Esophagus squamous epithelium (tissue), 5 donors: ENCODE measurements around the gene SLC6A13. TPM values are rescaled to one million over a fixed set of nuclear protein-coding genes. Genes with fewer than 3 reads are reported as not detected.

Experiments used
- DNase-seq: peaks from one replicate; lab custom pipeline; 2025; lab: John Stamatoyannopoulos, UW
- H3K27ac ChIP-seq, 4 donors: fragments of 200-600 bp; sonication (generic); one replicate each; pipeline ENCODE4 v1.5.1; 2016 to 2019; ENCODE audit warnings: mild to moderate bottlenecking in 1 of 4
- H3K27me3 ChIP-seq, 4 donors: fragments of 200-600 bp; sonication (generic); 1 replicate in 3 of 4; 2 replicates in 1 of 4; pipeline versions ENCODE4 v1.5.1 to v1.6.0; 2017 to 2021; ENCODE audit warnings: antibody characterized with exemption in 1 of 4
- H3K36me3 ChIP-seq, 3 donors: fragments of 200-600 bp; sonication (generic); one replicate each; pipeline ENCODE4 v1.5.1; 2016 to 2019
- H3K4me1 ChIP-seq, 3 donors: fragments of 200-600 bp; sonication (generic); one replicate each; pipeline ENCODE4 v1.5.1; 2017 to 2019
- H3K4me3 ChIP-seq, 4 donors: fragments of 200-600 bp; sonication (generic); 1 replicate in 3 of 4; 2 replicates in 1 of 4; pipeline ENCODE4 v1.5.1; 2016 to 2019; ENCODE audit warnings: mild to moderate bottlenecking in 2 of 4, moderate library complexity in 1 of 4
- H3K9me3 ChIP-seq, 3 donors: fragments of 200-600 bp; sonication (generic); one replicate each; pipeline ENCODE4 v1.5.1; 2016 to 2019
- CTCF ChIP-seq, 6 experiments: fragments of 450-650 bp in 4 of 6; fragments of 200-600 bp in 2 of 6; sonication (generic) in 2 of 6; IDR thresholded peaks; one replicate each; pipeline ENCODE4 v1.5.1; 2016 to 2019; ENCODE audit warnings: antibody characterized with exemption in 6 of 6, mild to moderate bottlenecking in 4 of 6, moderate library complexity in 4 of 6
- POLR2A ChIP-seq, 4 donors: fragments of 450-650 bp; IDR thresholded peaks; one replicate each; pipeline ENCODE4 v1.6.1; 2017; ENCODE audit warnings: antibody characterized with exemption in 4 of 4, mild to moderate bottlenecking in 4 of 4, moderate library complexity in 3 of 4
- WGBS, 2 donors: methylation state at CpG; one replicate each; pipeline ENCODE4 v1.1.5; 2018; 5-methylcytosine and 5-hydroxymethylcytosine counted together
- intact Hi-C: fragments of 100-400 bp; cut with DNase I; formaldehyde crosslinking; loops from one replicate; pipeline ENCODE4 v1.15.0; 2022
- total RNA-seq, 4 donors: library from RNA; depleted of rRNA; stranded (reverse); fragments of >200 nt; gene quantifications; one replicate each; pipeline ENCODE4 v1.1.0, GENCODE V29; 2016
- donor health status: DM: yes; HTN: yes; CAD: no.

SLC6A13 gene
- total RNA-seq, 4 donors from 2014 or later: not detected

GRCh38 chr12:180445-180844, 82.2 kb downstream of the SLC6A13 start:
- Histone ChIP-seq H3K27me3 (peaks cover 0 to 41% (median 0%) of the 10 kb centered on the region in 4 donors), H3K9me3 (no peaks in the 10 kb centered on the region), H3K4me1 (peaks cover 13 to 50% (median 16%) of the 10 kb centered on the region in 3 donors), H3K36me3 (no peaks in the 10 kb centered on the region), H3K27ac (peak overlapping the region in 1 of 4 donors; percentile 29), H3K4me3 (no peak overlapping the region)
- intact Hi-C loops: no loop called here
- WGBS, 2 donors: 60 to 73% methylated on average over 3 to 7 of the region's 8 CpGs
- TF ChIP-seq POLR2A (IDR thresholded peaks at IDR 0.05): no peak
- no peak for TF ChIP-seq CTCF (IDR thresholded peaks at IDR 0.05)
- no peak for DNase-seq

DNA sequence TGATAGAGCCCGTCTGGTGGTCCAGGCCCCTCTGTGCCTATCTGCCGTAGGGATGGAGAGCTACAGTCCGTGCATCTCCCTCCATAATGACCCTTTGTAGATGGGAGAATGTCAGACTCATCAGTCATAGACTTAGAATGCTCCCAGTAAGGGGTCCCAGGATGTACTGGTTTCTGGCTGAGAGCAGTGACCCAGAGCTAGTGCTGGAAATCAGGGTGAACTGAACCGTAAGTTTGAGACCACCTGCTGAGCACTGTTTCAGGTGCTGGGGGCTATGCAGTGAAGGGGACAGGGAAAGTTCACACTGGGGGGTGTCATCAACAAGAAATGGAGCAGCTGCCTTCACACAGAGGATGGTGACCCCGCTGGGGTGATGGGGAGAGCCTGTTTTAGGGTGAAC, 82.8 kb downstream of the SLC6A13 start:
- TF ChIP-seq POLR2A (IDR thresholded peaks at IDR 0.05) (no peak), CTCF (IDR thresholded peaks at IDR 0.05) (no peak)
- DNase-seq: no peak
- H3K4me1 ChIP-seq: peaks cover 13 to 50% (median 16%) of the 10 kb centered on the region in 3 donors
- H3K9me3 ChIP-seq: no peaks in the 10 kb centered on the region
- peak overlapping the region in 2 of 4 donors; percentile 21 to 29 for H3K27ac ChIP-seq
- no peak overlapping the region for H3K4me3 ChIP-seq
- WGBS, 2 donors: 74 to 85% methylated on average over 2 to 3 of the region's 5 CpGs
- peaks cover 0 to 45% (median 0%) of the 10 kb centered on the region in 4 donors for H3K27me3 ChIP-seq
- no peaks in the 10 kb centered on the region for H3K36me3 ChIP-seq
- intact Hi-C loops: no loop called here

- intact Hi-C loops: no loop called here
- Histone ChIP-seq H3K36me3 (no peaks in the 10 kb centered on the region), H3K4me3 (no peak overlapping the region), H3K9me3 (no peaks in the 10 kb centered on the region), H3K27ac (no peak overlapping the region), H3K27me3 (peaks cover 0 to 50% (median 0%) of the 10 kb centered on the region in 4 donors), H3K4me1 (peaks cover 13 to 50% (median 16%) of the 10 kb centered on the region in 3 donors)
- DNase-seq: no peak
- TF ChIP-seq CTCF (IDR thresholded peaks at IDR 0.05) (no peak), POLR2A (IDR thresholded peaks at IDR 0.05) (no peak)
- WGBS, 2 donors: 62 to 63% methylated on average over 3 to 9 of the region's 11 CpGs
Measured at GRCh38 chr12:179131-179884, 83.3 kb downstream of the SLC6A13 start.

GRCh38 chr12:178829-179109, 83.9 kb downstream of the SLC6A13 start:
- Histone ChIP-seq H3K27me3 (peaks cover 0 to 56% (median 0%) of the 10 kb centered on the region in 4 donors), H3K36me3 (no peaks in the 10 kb centered on the region)
- intact Hi-C loops: no loop called here

More at GRCh38 chr12:178829-179109, 83.9 kb downstream of the SLC6A13 start:
- no peak for TF ChIP-seq POLR2A (IDR thresholded peaks at IDR 0.05)
- TF ChIP-seq CTCF (IDR thresholded peaks at IDR 0.05): no peak
- Histone ChIP-seq H3K4me1 (peaks cover 13 to 50% (median 16%) of the 10 kb centered on the region in 3 donors), H3K9me3 (no peaks in the 10 kb centered on the region), H3K4me3 (no peak overlapping the region), H3K27ac (no peak overlapping the region)
- 67 to 74% methylated on average over 2 to 3 of the region's 3 CpGs for WGBS, 2 donors
- no peak for DNase-seq
